Mesodermal cell (in vitro differentiated cells): ENCODE data around the gene YES1. TPM values are rescaled to one million over a fixed set of nuclear protein-coding genes. Genes with fewer than 3 reads are reported as not detected.

Experiments used
- H3K27ac ChIP-seq: 2 replicates; pipeline ENCODE4 v1.7.0; 2013; ENCODE audit warnings: mild to moderate bottlenecking, low read depth, low read length, moderate library complexity; ENCODE audit not compliant: severe bottlenecking
- H3K36me3 ChIP-seq: 2 replicates; pipeline ENCODE4 v1.7.1; 2013; ENCODE audit warnings: mild to moderate bottlenecking, low read length, moderate library complexity; ENCODE audit not compliant: control insufficient read depth, insufficient read depth
- H3K4me1 ChIP-seq: one replicate; pipeline ENCODE4 v1.7.1; 2013; ENCODE audit warnings: mild to moderate bottlenecking, low read length; ENCODE audit not compliant: insufficient read depth, control insufficient read depth, poor library complexity, severe bottlenecking
- H3K4me3 ChIP-seq: 2 replicates; pipeline ENCODE4 v1.7.0; 2013; ENCODE audit warnings: low read length, control low read depth, mild to moderate bottlenecking; ENCODE audit not compliant: insufficient read depth, poor library complexity, severe bottlenecking; ENCODE audit errors: extremely low read depth
- H3K9me3 ChIP-seq: 2 replicates; pipeline ENCODE4 v1.7.1; 2013; ENCODE audit warnings: mild to moderate bottlenecking, low read length, moderate library complexity; ENCODE audit not compliant: control insufficient read depth
- WGBS, 2 experiments: methylation state at CpG; one replicate each; pipeline ENCODE4 v1.1.5; 2013; ENCODE audit warnings: missing lambda C conversion rate in 2 of 2; ENCODE audit not compliant: insufficient coverage in 2 of 2; 5-methylcytosine and 5-hydroxymethylcytosine counted together
- polyA plus RNA-seq, 2 experiments: library from polyadenylated mRNA; stranded (reverse); fragments of 50-300 nt; gene quantifications; one replicate each; pipeline ENCODE4 v1.2.3, GENCODE V29; 2013

YES1 gene
- polyA plus RNA-seq (2013, experiment 1 of 2) = 74.2 TPM
- polyA plus RNA-seq (2013, experiment 2 of 2) = 71.6 TPM

GRCh38 chr18:811892-812375 is at the start of gene YES1:
Gene YES1 (minus strand): TSS chr18:812242. CDS start chr18:756827, 55,415 bp downstream.
- whole genome bisulfite sequencing, 2 experiments = 0% methylated on average over 30 to 42 of the region's 59 CpGs
- Histone ChIP-seq H3K4me3 (peak within 1 kb of the TSS; percentile 92), H3K27ac (peak within 1 kb of the TSS; percentile 96), H3K9me3 (peaks cover 5% of the 10 kb centered on the region), H3K36me3 (no peaks in the 10 kb centered on the region), H3K4me1 (peaks cover 4% of the 10 kb centered on the region)

- Histone ChIP-seq H3K9me3 (no peaks in the 10 kb centered on the region), H3K27ac (no peak overlapping the region), H3K4me3 (no peak overlapping the region), H3K36me3 (no peaks in the 10 kb centered on the region), H3K4me1 (peaks cover 7% of the 10 kb centered on the region)
- WGBS, 2 experiments = no CpG with 5 or more reads among the region's 2 CpGs
Observed at GRCh38 chr18:857986-858385, 45.9 kb upstream of the YES1 start.

GRCh38 chr18:853471-853870 is 41.4 kb upstream of the YES1 start:
- H3K36me3 ChIP-seq = no peaks in the 10 kb centered on the region

GRCh38 chr18:850960-851359 is 38.9 kb upstream of the YES1 start:
- Histone ChIP-seq H3K27ac (no peak overlapping the region), H3K4me3 (no peak overlapping the region), H3K4me1 (no peaks in the 10 kb centered on the region), H3K36me3 (no peaks in the 10 kb centered on the region), H3K9me3 (no peaks in the 10 kb centered on the region)
- 75% methylated on average over 1 of the region's 4 CpGs; no CpG with 5 or more reads in 1 of the 2 experiments for WGBS, 2 experiments

More at GRCh38 chr18:853471-853870, 41.4 kb upstream of the YES1 start:
- WGBS, 2 experiments = 97 to 98% methylated on average over 5 of the region's 5 CpGs
- no peaks in the 10 kb centered on the region for H3K9me3 ChIP-seq
- no peak overlapping the region for H3K4me3 ChIP-seq
- no peaks in the 10 kb centered on the region for H3K4me1 ChIP-seq
- no peak overlapping the region for H3K27ac ChIP-seq

- no peaks in the 10 kb centered on the region for H3K9me3 ChIP-seq
- no peaks in the 10 kb centered on the region for H3K36me3 ChIP-seq
- no peak overlapping the region for H3K4me3 ChIP-seq
- WGBS, 2 experiments = 96% methylated on average over 3 to 4 of the region's 4 CpGs
- H3K27ac ChIP-seq = no peak overlapping the region
- H3K4me1 ChIP-seq = no peaks in the 10 kb centered on the region
Observed at GRCh38 chr18:849021-849420, 37.0 kb upstream of the YES1 start.

- 83 to 90% methylated on average over 6 to 8 of the region's 8 CpGs for WGBS, 2 experiments
- Histone ChIP-seq H3K36me3 (no peaks in the 10 kb centered on the region), H3K9me3 (no peaks in the 10 kb centered on the region), H3K4me3 (no peak overlapping the region), H3K27ac (no peak overlapping the region), H3K4me1 (no peaks in the 10 kb centered on the region)
Observed at GRCh38 chr18:848062-848861, 36.2 kb upstream of the YES1 start.

GRCh38 chr18:845152-845819 is 33.2 kb upstream of the YES1 start:
- no peak overlapping the region for H3K4me3 ChIP-seq
- no peaks in the 10 kb centered on the region for H3K9me3 ChIP-seq
- H3K4me1 ChIP-seq = peaks cover 4% of the 10 kb centered on the region
- H3K27ac ChIP-seq = peak overlapping the region; percentile 49
- H3K36me3 ChIP-seq = no peaks in the 10 kb centered on the region
- WGBS, 2 experiments = 67 to 69% methylated on average over 2 of the region's 9 CpGs

- peaks cover 4% of the 10 kb centered on the region for H3K4me1 ChIP-seq
- no peaks in the 10 kb centered on the region for H3K36me3 ChIP-seq
- H3K4me3 ChIP-seq = no peak overlapping the region
- 71 to 84% methylated on average over 8 to 11 of the region's 15 CpGs for WGBS, 2 experiments
- no peak overlapping the region for H3K27ac ChIP-seq
- no peaks in the 10 kb centered on the region for H3K9me3 ChIP-seq
Observed at GRCh38 chr18:841647-842370, 29.8 kb upstream of the YES1 start.

GRCh38 chr18:840516-840915 is 28.5 kb upstream of the YES1 start:
- Histone ChIP-seq H3K4me1 (peaks cover 4% of the 10 kb centered on the region), H3K4me3 (no peak overlapping the region), H3K9me3 (no peaks in the 10 kb centered on the region), H3K36me3 (no peaks in the 10 kb centered on the region), H3K27ac (no peak overlapping the region)
- 67 to 92% methylated on average over 1 of the region's 2 CpGs for WGBS, 2 experiments

GRCh38 chr18:840023-840408 is 28.0 kb upstream of the YES1 start:
- Histone ChIP-seq H3K27ac (no peak overlapping the region), H3K9me3 (no peaks in the 10 kb centered on the region), H3K4me1 (peaks cover 4% of the 10 kb centered on the region), H3K36me3 (no peaks in the 10 kb centered on the region), H3K4me3 (no peak overlapping the region)
- WGBS, 2 experiments = no CpG with 5 or more reads among the region's 1 CpG
